ENCODE measurements around the gene KCNG2.

GRCh38 chr18:79851950-79852349 lies 54.2 kb downstream of the KCNG2 start:
- TF ChIP-seq CBFB (IDR thresholded peaks at IDR 0.05; ENCODE audit: low read depth) (no peak), SREBF1 (IDR thresholded peaks at IDR 0.05; ENCODE audit: low read length) (no peak), POLR2AphosphoS5 (IDR thresholded peaks at IDR 0.05; ENCODE audit: low read length) (no peak), ZNF687 (IDR thresholded peaks at IDR 0.05) (no peak), RAD21 (IDR thresholded peaks at IDR 0.05; ENCODE audit: insufficient read depth, low read depth, low read length) (no peak), GABPA (IDR thresholded peaks at IDR 0.05; ENCODE audit: low read depth) (no peak), RCOR1 (conservative IDR thresholded peaks at IDR 0.05; ENCODE audit: low read depth, low read length) (no peak), SUZ12 (IDR thresholded peaks at IDR 0.05; ENCODE audit: unreplicated experiment) (no peak), NFXL1 (IDR thresholded peaks at IDR 0.05; ENCODE audit: borderline replicate concordance) (no peak), NFYB (IDR thresholded peaks at IDR 0.05; ENCODE audit: insufficient read depth, low read depth, low read length) (no peak), NR2C1 (IDR thresholded peaks at IDR 0.05) (no peak)

Data from GM12878 (cell line).